Hepatocyte (in vitro differentiated cells): Measurements from ENCODE around the gene CDH6.

Source experiments
- CTCF ChIP-seq: fragments of 200-600 bp; sonication (generic); IDR thresholded peaks from 2 replicates; pipeline ENCODE4 v1.5.1; 2016; ENCODE audit warnings: antibody characterized with exemption, mild to moderate bottlenecking; ENCODE audit not compliant: poor library complexity
- EZH2 ChIP-seq: fragments of 200-600 bp; sonication (generic); IDR thresholded peaks from 2 replicates; pipeline ENCODE4 v1.6.1; 2016; ENCODE audit warnings: antibody characterized with exemption, mild to moderate bottlenecking, borderline replicate concordance
- EZH2phosphoT487 ChIP-seq: fragments of 200-600 bp; sonication (generic); IDR thresholded peaks from one replicate; pipeline ENCODE4 v1.6.1; 2018; ENCODE audit warnings: antibody characterized with exemption, mild to moderate bottlenecking, low read depth, moderate library complexity; ENCODE audit not compliant: unreplicated experiment, severe bottlenecking

GRCh38 chr5:31328040-31328733 lies 134.7 kb downstream of the CDH6 start:
- no peak for TF ChIP-seq CTCF
- TF ChIP-seq EZH2phosphoT487, result no peak
- no peak for TF ChIP-seq EZH2
